ENCODE measurements around the gene GALNT2.

DNA sequence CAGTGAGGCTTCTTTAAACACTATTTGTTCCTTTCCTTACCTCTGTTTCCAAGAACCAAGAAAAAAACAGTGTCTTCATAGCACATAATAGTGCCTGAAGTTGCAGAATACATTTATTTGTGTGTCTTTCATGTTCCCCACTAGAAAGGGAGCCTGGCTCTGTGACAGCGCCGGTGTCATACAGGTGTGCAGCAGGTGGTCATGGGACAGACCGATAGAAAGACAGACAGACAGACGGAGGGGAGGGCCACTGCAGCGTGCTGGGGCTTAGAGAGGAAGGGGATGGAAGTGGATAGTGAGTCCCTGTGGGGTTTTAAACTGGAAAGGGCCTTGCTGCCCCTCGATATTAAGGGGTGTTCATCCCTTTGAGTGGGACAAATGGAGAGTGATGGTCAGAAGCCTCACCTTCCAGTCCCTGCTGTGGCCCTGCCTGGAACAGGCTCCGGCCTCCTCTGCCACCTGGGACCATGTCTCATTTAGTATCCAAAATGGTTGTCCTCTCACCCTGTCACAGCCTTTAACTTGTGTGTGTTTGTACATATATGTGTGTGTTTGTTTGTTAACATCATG is 206.2 kb downstream of the GALNT2 start:
- TF ChIP-seq, protein P1, sequence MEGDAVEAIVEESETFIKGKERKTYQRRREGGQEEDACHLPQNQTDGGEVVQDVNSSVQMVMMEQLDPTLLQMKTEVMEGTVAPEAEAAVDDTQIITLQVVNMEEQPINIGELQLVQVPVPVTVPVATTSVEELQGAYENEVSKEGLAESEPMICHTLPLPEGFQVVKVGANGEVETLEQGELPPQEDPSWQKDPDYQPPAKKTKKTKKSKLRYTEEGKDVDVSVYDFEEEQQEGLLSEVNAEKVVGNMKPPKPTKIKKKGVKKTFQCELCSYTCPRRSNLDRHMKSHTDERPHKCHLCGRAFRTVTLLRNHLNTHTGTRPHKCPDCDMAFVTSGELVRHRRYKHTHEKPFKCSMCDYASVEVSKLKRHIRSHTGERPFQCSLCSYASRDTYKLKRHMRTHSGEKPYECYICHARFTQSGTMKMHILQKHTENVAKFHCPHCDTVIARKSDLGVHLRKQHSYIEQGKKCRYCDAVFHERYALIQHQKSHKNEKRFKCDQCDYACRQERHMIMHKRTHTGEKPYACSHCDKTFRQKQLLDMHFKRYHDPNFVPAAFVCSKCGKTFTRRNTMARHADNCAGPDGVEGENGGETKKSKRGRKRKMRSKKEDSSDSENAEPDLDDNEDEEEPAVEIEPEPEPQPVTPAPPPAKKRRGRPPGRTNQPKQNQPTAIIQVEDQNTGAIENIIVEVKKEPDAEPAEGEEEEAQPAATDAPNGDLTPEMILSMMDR (IDR thresholded peaks at IDR 0.05; ENCODE audit: borderline replicate concordance, extremely low read depth, low read length, poor library complexity, severe bottlenecking): no peak
- no peak for TF ChIP-seq EZH2 (IDR thresholded peaks at IDR 0.05; ENCODE audit: borderline replicate concordance, low read depth, low read length, severe bottlenecking)

All from DND-41 (cell line).